Astrocyte of the cerebellum (primary cell): ENCODE results near the gene PSMG4.
"Not testable (repeated sequence)": the region's sequence is repeated elsewhere in the genome, so short reads cannot be mapped to it uniquely, and the experiment has no call there.

Experiments used
- DNase-seq: peaks from one replicate; pipeline ENCODE4 v3.0.0-alpha.2; 2011; ENCODE audit warnings: low read depth
- H3K4me3 ChIP-seq: 2 replicates; pipeline ENCODE4 v1.5.1; 2011; ENCODE audit warnings: mild to moderate bottlenecking, low read depth, low read length, moderate library complexity
- in situ Hi-C: cut with HindIII; loops from 2 replicates; pipeline ENCODE4 v1.10.0; 2017; ENCODE audit warnings: low sequenced_read_pairs
- TF ChIP-seq, protein P1 (sequence below): IDR thresholded peaks from 2 replicates; pipeline ENCODE4 v1.5.1; 2012; ENCODE audit warnings: low read length, low read depth, moderate library complexity, mild to moderate bottlenecking; ENCODE audit errors: missing control alignments

PSMG4 gene

DNA sequence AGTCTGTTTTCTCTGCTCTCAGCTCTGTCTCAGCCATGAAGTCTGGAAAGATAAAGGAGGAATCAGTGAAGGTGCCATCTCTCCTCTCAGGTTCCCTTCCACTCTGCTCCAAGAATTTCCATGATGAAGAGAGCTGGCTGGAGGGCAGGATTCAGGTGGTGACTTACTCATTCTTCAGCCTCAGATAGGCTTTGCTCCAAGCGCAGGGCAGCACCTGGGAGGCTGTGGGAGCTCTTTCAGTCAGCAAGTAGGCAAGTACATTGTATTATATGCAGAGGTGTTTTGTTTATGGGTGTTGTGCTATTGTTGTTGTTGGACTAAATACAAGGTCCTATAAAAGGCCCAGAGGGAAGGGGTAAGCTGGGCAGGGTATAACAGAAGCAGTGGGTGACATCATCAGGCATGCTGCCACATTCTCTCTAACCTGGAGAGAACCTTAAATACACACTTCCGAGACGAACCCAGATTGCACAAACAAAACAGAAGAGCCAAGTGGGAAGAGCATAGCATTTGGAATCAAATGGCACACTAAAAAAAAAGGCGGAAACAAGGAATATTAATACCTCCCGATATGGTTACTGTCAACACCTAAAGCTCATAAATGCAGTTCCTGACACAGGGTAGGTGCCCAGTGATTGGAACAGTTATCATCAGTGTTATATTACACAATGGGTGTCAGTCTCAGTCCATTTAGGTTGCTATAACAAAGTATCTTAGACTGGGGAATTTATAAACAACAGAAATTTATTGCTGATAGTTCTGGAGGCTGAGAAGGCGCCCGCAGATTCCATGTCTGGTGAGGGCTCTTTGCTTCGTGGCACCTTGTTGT, 14.5 kb upstream of the PSMG4 start:
- TF ChIP-seq, protein P1, sequence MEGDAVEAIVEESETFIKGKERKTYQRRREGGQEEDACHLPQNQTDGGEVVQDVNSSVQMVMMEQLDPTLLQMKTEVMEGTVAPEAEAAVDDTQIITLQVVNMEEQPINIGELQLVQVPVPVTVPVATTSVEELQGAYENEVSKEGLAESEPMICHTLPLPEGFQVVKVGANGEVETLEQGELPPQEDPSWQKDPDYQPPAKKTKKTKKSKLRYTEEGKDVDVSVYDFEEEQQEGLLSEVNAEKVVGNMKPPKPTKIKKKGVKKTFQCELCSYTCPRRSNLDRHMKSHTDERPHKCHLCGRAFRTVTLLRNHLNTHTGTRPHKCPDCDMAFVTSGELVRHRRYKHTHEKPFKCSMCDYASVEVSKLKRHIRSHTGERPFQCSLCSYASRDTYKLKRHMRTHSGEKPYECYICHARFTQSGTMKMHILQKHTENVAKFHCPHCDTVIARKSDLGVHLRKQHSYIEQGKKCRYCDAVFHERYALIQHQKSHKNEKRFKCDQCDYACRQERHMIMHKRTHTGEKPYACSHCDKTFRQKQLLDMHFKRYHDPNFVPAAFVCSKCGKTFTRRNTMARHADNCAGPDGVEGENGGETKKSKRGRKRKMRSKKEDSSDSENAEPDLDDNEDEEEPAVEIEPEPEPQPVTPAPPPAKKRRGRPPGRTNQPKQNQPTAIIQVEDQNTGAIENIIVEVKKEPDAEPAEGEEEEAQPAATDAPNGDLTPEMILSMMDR: no peak
- DNase-seq: no peak
- in situ Hi-C loops: no loop called here
- no peak overlapping the region for H3K4me3 ChIP-seq

DNA sequence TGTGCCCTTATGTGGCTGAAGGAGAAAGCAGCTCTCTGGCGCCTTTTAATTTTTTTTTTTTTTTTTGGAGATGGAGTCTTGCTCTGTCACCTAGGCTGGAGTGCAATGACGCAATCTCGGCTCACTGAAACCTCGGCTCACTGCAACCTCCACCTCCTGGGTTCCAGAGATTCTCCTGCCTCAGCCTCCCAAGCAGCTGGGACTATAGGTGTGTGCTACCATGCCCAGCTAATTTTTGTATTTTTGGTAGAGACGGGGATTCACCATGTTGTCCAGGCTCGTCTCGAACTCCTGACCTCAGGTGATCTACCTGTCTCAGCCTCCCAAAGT, 13.9 kb upstream of the PSMG4 start:
- not testable (repeated sequence) for H3K4me3 ChIP-seq, DNase-seq

DNA sequence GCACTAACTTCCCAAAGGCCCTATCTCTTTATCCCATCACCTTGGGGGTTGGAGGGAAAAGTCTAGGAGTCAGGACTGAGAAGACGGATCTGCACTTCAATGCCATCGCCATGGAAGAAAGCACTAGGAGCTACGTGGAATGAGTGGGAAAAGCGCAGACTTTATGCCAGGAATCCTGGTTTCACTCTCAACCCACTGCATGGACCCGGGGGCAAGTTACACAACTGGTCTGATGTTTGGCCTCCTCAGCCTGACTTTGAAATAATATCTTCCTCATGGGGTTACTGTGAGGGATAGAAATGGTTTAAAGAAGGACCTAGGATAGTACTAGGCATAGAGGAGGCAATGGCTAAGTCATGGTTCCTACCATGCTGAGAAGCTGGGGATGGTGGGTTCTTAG, 13.5 kb upstream of the PSMG4 start:
- TF ChIP-seq, protein P1: no peak

More for the DNA sequence above, 13.9 kb upstream of the PSMG4 start:
- in situ Hi-C loops: not testable (repeated sequence)

DNA sequence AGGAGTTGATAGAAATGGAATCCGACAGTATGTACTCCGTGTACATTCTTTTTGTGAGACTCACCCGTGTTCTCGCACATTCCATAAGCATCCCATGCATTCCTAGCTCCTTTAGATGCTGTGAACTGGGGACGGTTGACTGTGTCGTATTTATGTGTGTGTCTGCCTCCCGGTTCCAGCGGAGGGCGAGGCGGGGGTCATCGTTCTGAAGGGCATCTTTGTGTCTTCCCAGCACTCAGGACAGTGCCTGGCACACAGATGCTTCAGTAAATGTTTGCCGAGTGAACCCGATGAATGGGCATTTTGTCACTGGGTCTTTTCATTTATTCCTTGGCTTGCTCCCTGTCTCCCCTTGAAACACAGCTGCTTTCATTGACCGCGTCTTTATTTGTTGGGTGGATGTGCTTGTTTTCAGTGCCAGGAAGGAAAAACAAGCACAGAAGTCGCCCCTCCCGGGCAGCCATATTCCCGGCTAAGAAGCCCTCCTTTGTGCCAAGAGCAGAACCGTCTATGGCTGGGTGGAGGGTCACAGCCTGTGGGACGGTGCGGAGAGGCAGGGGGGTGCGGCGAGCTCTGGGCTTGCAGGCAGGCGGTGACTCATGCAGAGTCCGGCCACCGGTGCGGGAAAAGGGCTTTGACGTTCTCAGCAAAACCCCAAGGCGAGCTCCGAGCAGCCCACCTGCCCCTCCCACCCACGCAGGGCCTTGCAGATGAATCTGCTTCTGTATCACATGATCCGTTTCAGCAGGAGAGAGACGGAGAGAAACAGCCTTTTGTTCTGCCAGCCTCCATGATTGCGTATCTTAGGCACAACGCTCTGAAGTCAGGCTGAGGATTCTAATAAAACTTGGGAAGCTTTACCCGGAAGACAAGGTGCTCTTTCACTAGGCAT, 11.2 kb upstream of the PSMG4 start:
- peak; percentile 84 for DNase-seq
- in situ Hi-C loops: no loop called here
- TF ChIP-seq, protein P1: no peak
- H3K4me3 ChIP-seq: peak overlapping the region; percentile 27

More for the DNA sequence above, 13.5 kb upstream of the PSMG4 start:
- in situ Hi-C loops: no loop called here
- DNase-seq: no peak
- no peak overlapping the region for H3K4me3 ChIP-seq

DNA sequence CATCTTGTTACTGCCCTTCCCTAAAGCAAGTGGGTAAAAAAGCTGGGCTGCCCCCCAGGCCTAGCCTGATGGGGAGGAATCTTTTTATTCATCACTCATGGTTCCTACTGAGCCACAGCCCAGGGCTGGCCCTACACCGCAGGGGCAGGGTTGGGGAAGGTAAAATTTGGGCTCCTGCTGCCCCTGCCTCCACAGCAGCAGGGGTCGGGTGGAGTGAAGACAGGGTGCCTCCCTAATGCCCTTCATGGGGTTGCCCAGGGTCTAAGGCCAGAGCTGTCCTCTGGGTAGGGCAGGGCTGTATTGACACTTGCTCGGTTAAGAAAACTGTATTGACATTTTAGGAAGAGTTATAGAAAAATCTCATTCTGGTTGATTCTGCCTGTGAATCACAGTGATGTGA, 8.9 kb upstream of the PSMG4 start:
- no peak overlapping the region for H3K4me3 ChIP-seq
- TF ChIP-seq, protein P1: no peak
- in situ Hi-C loops: no loop called here
- no peak for DNase-seq

DNA sequence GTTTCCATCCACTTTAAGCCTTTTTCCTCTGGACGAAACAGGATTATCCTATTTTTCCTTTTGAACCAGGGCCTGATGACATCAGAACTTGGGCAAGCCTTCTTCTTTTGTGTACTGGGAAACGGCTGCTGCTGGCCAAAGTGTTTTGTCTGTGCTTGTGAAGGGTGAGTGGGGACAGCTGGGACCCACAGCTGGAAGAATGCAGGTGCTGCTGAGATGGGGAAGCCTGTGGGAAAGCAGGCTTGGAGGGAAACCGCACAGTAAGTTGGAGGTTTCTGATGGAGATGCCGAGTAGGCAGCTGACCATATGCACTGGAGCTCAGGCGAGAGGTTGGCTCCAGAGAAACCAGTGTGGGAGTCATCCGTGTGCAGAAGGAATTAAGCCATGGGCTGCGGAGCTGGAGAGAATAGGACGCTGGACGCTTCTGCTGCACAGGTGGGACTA, 8.5 kb upstream of the PSMG4 start:
- H3K4me3 ChIP-seq: no peak overlapping the region
- TF ChIP-seq, protein P1: no peak
- in situ Hi-C loops: no loop called here
- DNase-seq: no peak
